Measurements from ENCODE around the gene SERPINA6. TPM values are rescaled to one million over a fixed set of nuclear protein-coding genes. Genes with fewer than 3 reads are reported as not detected.

SERPINA6 gene
- total and polyA plus RNA-seq, 8 donors, result 0.19 TPM; not detected in 7

DNA sequence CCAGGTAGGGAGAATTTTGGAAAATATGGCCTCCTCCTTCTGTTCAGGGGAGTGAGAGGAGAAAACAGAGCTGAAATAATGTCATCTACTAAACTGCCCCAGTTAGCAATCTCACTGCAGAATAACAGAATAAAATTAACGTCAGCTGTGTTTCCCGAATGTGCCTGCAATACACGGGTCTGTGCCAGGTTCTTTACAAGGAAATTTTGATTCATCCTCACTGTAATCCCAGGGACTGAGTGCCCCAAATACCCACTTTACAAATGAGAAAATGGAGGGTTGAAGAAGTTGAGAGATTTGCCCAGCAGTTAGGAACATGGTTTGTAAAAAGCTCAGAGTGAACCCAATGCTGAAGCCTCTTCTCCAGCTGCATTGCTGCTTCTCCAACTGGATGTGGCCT, 21.3 kb upstream of the SERPINA6 start:
- no peak for DNase-seq
- Histone ChIP-seq H3K36me3 (no peaks in the 10 kb centered on the region), H3K27me3 (peaks cover 0 to 7% (median 0%) of the 10 kb centered on the region in 3 donors), H3K4me3 (no peak overlapping the region), H3K4me1 (peaks cover 0 to 17% (median 8%) of the 10 kb centered on the region in 4 donors), H3K27ac (no peak overlapping the region), H3K9me3 (no peaks in the 10 kb centered on the region)
- WGBS, 5 donors, result 66 to 91% (median 81%) methylated on average over 3 of the region's 3 CpGs
- TF ChIP-seq, protein P1, sequence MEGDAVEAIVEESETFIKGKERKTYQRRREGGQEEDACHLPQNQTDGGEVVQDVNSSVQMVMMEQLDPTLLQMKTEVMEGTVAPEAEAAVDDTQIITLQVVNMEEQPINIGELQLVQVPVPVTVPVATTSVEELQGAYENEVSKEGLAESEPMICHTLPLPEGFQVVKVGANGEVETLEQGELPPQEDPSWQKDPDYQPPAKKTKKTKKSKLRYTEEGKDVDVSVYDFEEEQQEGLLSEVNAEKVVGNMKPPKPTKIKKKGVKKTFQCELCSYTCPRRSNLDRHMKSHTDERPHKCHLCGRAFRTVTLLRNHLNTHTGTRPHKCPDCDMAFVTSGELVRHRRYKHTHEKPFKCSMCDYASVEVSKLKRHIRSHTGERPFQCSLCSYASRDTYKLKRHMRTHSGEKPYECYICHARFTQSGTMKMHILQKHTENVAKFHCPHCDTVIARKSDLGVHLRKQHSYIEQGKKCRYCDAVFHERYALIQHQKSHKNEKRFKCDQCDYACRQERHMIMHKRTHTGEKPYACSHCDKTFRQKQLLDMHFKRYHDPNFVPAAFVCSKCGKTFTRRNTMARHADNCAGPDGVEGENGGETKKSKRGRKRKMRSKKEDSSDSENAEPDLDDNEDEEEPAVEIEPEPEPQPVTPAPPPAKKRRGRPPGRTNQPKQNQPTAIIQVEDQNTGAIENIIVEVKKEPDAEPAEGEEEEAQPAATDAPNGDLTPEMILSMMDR (IDR thresholded peaks at IDR 0.05), result no peak
- TF ChIP-seq EP300 (IDR thresholded peaks at IDR 0.05) (no peak), POLR2A (IDR thresholded peaks at IDR 0.05) (no peak), POLR2AphosphoS5 (IDR thresholded peaks at IDR 0.05) (no peak)
- intact Hi-C loops (cut with DNase I; ENCODE audit: low total_unique reads), result no loop called here

DNA sequence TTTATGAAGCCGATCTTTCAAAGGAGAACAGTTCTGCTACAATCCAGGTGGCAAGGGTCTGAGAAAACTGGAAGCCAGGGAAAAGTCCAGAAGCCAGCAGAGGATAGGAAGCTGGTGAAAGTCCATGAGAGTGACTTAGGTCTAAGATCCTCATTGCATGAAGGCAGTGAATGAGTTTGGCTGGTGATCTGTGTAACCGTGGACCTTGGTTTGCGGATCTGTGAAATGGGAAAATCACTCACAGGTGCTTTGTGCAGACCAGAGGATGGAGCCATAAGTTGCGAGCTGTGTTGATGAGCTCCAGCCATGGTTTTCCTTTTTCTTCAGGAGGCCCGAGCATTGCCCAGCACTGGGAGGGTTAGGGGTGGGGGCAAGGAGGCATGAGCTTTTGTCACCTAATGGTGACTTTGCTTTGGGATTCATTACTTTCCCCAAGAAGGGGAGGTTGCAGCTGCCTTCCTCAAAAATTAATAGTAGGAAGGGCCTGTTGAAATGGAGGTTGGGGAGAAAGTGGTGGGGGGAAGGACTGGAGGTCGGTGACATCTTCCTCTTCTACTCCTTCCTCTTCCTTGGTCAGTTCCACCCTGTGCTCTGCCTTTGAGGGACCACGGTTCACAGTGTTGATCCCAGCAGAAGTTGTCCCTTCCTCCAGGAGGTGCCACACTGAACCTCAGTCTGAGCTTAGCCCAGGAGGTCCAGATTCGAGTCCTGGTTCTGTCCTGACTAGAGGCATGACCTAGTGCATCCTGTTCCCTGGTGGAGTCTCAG, 20.3 kb upstream of the SERPINA6 start:
- no peak overlapping the region for H3K4me3 ChIP-seq
- 81 to 90% (median 85%) methylated on average over 7 to 8 of the region's 8 CpGs for WGBS, 5 donors
- H3K9me3 ChIP-seq, result no peaks in the 10 kb centered on the region
- no peak overlapping the region for H3K27ac ChIP-seq
- H3K4me1 ChIP-seq, result peaks cover 0 to 17% (median 8%) of the 10 kb centered on the region in 4 donors
- H3K36me3 ChIP-seq, result no peaks in the 10 kb centered on the region
- intact Hi-C loops (cut with DNase I; ENCODE audit: low total_unique reads), result no loop called here
- no peak for DNase-seq
- peaks cover 0 to 4% (median 0%) of the 10 kb centered on the region in 3 donors for H3K27me3 ChIP-seq
- TF ChIP-seq, protein P1 (IDR thresholded peaks at IDR 0.05), result no peak
- TF ChIP-seq EP300 (IDR thresholded peaks at IDR 0.05) (no peak), POLR2AphosphoS5 (IDR thresholded peaks at IDR 0.05) (no peak), POLR2A (IDR thresholded peaks at IDR 0.05) (no peak)

DNA sequence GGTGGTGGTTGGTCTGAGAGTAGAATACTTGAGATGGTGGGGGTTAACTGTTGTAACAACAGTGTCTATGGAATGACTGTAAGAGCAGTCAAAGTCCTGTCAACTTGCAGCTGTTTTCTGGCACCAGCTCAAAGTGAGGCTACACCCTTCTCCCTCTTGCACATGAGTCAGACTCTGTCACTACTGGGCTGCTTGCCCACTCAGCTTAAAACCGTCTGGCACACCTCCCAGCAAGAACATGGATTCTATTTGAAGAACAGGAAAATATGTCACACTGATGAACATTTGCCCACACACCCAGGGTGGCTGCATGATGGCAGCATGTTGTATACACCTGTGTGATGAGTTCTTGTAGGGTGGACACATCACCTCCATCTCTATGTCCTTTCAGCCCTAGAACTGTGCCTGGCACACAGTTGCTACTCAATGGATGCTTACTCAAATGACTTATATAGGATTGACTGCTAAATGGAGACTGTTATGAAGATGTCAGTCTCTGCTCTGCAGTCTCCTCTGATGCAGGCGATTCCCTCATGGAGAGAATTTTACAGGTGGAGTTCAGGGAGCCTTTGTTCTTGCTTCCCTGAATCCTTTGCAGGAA, 19.3 kb upstream of the SERPINA6 start:
- 21 to 41% (median 37%) methylated on average over 2 of the region's 2 CpGs for WGBS, 5 donors
- no peak for TF ChIP-seq EP300 (IDR thresholded peaks at IDR 0.05)
- TF ChIP-seq, protein P1 (IDR thresholded peaks at IDR 0.05), result no peak
- no peak for TF ChIP-seq POLR2A (IDR thresholded peaks at IDR 0.05)
- peak in 2 of 3 donors; percentile 27 to 79 for TF ChIP-seq POLR2AphosphoS5 (IDR thresholded peaks at IDR 0.05)
- peak overlapping the region in 2 of 5 donors; percentile 26 to 38 for H3K27ac ChIP-seq
- intact Hi-C loops (cut with DNase I; ENCODE audit: low total_unique reads), result no loop called here
- no peak overlapping the region for H3K4me3 ChIP-seq
- no peaks in the 10 kb centered on the region for H3K36me3 ChIP-seq
- no peaks in the 10 kb centered on the region for H3K9me3 ChIP-seq
- peaks cover 0 to 17% (median 8%) of the 10 kb centered on the region in 4 donors for H3K4me1 ChIP-seq
- peak; percentile 91 to 94 for DNase-seq
- peaks cover 0 to 4% (median 0%) of the 10 kb centered on the region in 3 donors for H3K27me3 ChIP-seq

DNA sequence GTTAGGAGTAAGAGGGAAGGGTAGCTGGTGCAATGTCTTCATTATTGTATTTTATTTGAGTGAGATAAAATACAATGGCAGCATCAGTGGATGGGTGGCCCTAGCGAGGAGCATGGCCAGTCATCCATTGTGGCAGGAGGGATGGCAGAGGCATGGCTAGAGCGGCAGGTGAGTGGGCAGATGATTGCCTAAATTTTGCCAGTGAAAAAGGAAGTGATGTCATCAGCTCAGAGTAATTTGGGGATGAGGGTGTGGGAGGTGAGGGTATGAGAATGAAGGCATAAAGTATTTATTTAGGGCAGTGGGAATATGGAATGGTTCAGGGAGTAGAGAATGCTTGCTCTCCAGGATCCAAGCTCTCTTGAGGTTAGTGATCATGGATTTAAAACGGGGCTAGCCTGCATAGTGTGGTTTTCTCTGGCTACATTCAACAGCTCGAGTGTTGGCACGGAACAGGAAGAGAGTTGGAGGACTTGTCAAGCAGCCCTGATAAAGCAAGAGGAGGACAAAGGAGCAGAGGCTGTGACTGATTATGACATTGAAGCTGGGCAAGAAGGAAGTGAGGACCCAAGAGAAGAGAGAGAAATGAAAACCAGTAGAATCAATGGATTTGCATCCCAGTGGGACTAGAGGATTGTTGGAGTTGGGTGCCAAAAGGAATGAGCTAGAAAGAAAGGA, 18.7 kb upstream of the SERPINA6 start:
- Histone ChIP-seq H3K36me3 (no peaks in the 10 kb centered on the region), H3K27me3 (peaks cover 0 to 4% (median 0%) of the 10 kb centered on the region in 3 donors), H3K4me1 (peaks cover 0 to 17% (median 8%) of the 10 kb centered on the region in 4 donors), H3K9me3 (no peaks in the 10 kb centered on the region), H3K4me3 (no peak overlapping the region), H3K27ac (peak overlapping the region in 3 of 5 donors; percentile 6 to 38 (median 26))
- intact Hi-C loops (cut with DNase I; ENCODE audit: low total_unique reads), result no loop called here
- TF ChIP-seq POLR2AphosphoS5 (IDR thresholded peaks at IDR 0.05) (no peak), POLR2A (IDR thresholded peaks at IDR 0.05) (no peak), EP300 (IDR thresholded peaks at IDR 0.05) (no peak)
- TF ChIP-seq, protein P1 (IDR thresholded peaks at IDR 0.05), result no peak
- WGBS, 5 donors, result 30 to 37% (median 36%) methylated on average over 5 of the region's 5 CpGs
- DNase-seq, result no peak

Data from stomach (tissue), 9 donors.